Panc1 (cell line): ENCODE data around the gene EFEMP1. TPM values are rescaled to one million over a fixed set of nuclear protein-coding genes. Genes with fewer than 3 reads are reported as not detected.

Experiments used
- ATAC-seq: fragments of 200-7000 bp; cut with Tn5 transposase; 2 replicates; pipeline ENCODE4 v1.9.1; 2020; ENCODE audit warnings: mild to moderate bottlenecking, moderate library complexity
- BruUV-seq: library from RNA; stranded (reverse); fragments of 400-500 nt; replicated peaks from 2 replicates; lab custom pipeline; 2021; lab: Mats Ljungman, UMichigan
- CTCF ChIA-PET: fragments of 300-600 bp; sonication (Branson Sonifier 250); formaldehyde crosslinking; loops from one replicate; lab custom pipeline; 2022; ENCODE audit warnings: antibody characterized with exemption; lab: Charles Lee
- POLR2A ChIA-PET: fragments of 300-600 bp; sonication (Branson Sonifier 250); formaldehyde crosslinking; loops from one replicate; lab custom pipeline; 2022; ENCODE audit warnings: antibody characterized with exemption; lab: Charles Lee
- DNase-seq: peaks from one replicate; pipeline ENCODE4 v3.0.0-alpha.2; 2010; ENCODE audit warnings: low read depth, low spot score
- H3K27ac ChIP-seq: 2 replicates; pipeline ENCODE4 v1.5.1; 2011; ENCODE audit warnings: mild to moderate bottlenecking, low read length, inconsistent platforms
- H3K27me3 ChIP-seq: fragments of 200-500 bp; sonication (Bioruptor generic); 2 replicates; pipeline ENCODE4 v1.6.0; 2014; ENCODE audit warnings: low read length, inconsistent platforms; ENCODE audit not compliant: control insufficient read depth, insufficient read depth
- H3K36me3 ChIP-seq: fragments of 200-500 bp; sonication (Bioruptor generic); 2 replicates; pipeline ENCODE4 v1.5.1; 2014; ENCODE audit warnings: inconsistent platforms, mild to moderate bottlenecking, low read length, moderate library complexity; ENCODE audit not compliant: control insufficient read depth, insufficient read depth
- H3K4me1 ChIP-seq: 2 replicates; pipeline ENCODE4 v1.5.1; 2011; ENCODE audit warnings: inconsistent platforms, mild to moderate bottlenecking, low read length, moderate library complexity; ENCODE audit not compliant: control insufficient read depth, insufficient read depth
- H3K4me3 ChIP-seq, 2 experiments: 2 replicates each; pipeline ENCODE4 v1.5.1; 2011 to 2012; ENCODE audit warnings: low read depth in 2 of 2, low read length in 2 of 2, mild to moderate bottlenecking in 2 of 2, inconsistent platforms in 1 of 2, moderate library complexity in 1 of 2
- H3K9me3 ChIP-seq: fragments of 200-500 bp; sonication (Bioruptor generic); 2 replicates; pipeline ENCODE4 v1.5.1; 2014; ENCODE audit warnings: low read depth, mild to moderate bottlenecking, inconsistent platforms, low read length, moderate library complexity; ENCODE audit not compliant: control insufficient read depth, insufficient read depth
- POLR2AphosphoS5 ChIP-seq: IDR thresholded peaks from 2 replicates; pipeline ENCODE4 v1.6.1; 2012; ENCODE audit warnings: mild to moderate bottlenecking, low read depth, low read length, moderate library complexity
- SIN3A ChIP-seq: IDR thresholded peaks from 2 replicates; pipeline ENCODE4 v1.6.1; 2012; ENCODE audit warnings: low read depth, mild to moderate bottlenecking, low read length, moderate library complexity, borderline replicate concordance; ENCODE audit not compliant: insufficient read depth
- TCF7L2 ChIP-seq: IDR thresholded peaks from 2 replicates; pipeline ENCODE4 v1.6.1; 2011; ENCODE audit warnings: mild to moderate bottlenecking, low read depth, low read length, inconsistent platforms
- in situ Hi-C: cut with HindIII; loops from 2 replicates; pipeline ENCODE4 v1.10.0; 2016; ENCODE audit warnings: low sequenced_read_pairs, low pct_unique_long_range_greater_than_20kb
- intact Hi-C: fragments of 100-400 bp; cut with micrococcal nuclease; formaldehyde crosslinking; loops from one replicate; pipeline ENCODE4 v1.10.0; 2022; ENCODE audit not compliant: unreplicated experiment
- total RNA-seq: library from RNA; stranded (reverse); gene quantifications from one replicate; pipeline ENCODE4 v1.2.1, GENCODE V29; 2021; ENCODE audit not compliant: unreplicated experiment
- TF ChIP-seq, protein P1 (sequence below): fragments of 450-650 bp; IDR thresholded peaks from 2 replicates; pipeline ENCODE4 v1.5.1; 2017; ENCODE audit warnings: mild to moderate bottlenecking
- TF ChIP-seq, protein P2 (sequence below), 2 experiments: IDR thresholded peaks; 2 replicates each; pipeline ENCODE4 v1.6.1; 2011 to 2012; ENCODE audit warnings: low read depth in 2 of 2, control low read depth in 1 of 2, low read length in 1 of 2, mild to moderate bottlenecking in 1 of 2, moderate library complexity in 1 of 2; ENCODE audit not compliant: insufficient read depth in 1 of 2

Gene EFEMP1
- total RNA-seq, 1 experiment from 2014 or later, result 15.5 TPM

DNA sequence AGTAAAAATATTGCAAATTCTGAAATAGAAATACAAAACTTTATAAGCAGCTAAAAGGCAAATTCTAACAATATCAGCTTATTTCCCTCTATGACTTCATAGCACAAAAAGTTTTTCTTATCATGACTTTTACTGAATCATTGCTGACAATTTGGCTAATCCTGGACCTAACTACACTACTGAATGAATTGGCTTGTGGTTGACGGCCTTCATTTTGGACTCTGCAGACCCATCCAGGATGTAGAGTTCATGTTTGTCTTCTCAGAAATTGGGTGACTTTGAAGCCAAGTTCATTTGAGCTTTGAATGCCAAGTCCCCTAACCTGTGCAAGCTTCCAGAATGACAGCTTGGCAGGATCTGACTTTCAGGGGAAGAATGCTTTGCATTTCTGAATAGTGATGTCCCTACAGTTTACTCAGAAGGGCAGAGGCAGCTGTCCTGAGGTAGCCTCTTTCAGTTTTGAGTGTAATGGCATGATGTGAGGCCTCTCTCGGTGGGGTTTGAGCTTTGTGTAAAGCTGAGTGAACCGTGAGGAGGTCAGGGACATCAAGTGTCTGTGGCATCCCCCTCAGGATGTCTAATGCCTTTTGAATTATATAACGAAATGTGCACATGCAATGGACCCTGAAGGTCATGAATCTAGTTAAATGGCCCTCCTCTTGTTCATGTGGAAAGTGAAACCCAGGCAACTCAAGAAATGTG is 48.0 kb downstream of the EFEMP1 start:
- H3K36me3 ChIP-seq, result no peaks in the 10 kb centered on the region
- ATAC-seq, result no peak
- H3K27ac ChIP-seq, result no peak overlapping the region
- no peak overlapping the region for H3K4me3 ChIP-seq
- no peaks in the 10 kb centered on the region for H3K27me3 ChIP-seq
- no peaks in the 10 kb centered on the region for H3K9me3 ChIP-seq
- in situ Hi-C loops, result no loop called here
- intact Hi-C loops, result no loop called here
- no peaks in the 10 kb centered on the region for H3K4me1 ChIP-seq
- TF ChIP-seq TCF7L2 (no peak), POLR2AphosphoS5 (no peak), SIN3A (no peak)
- TF ChIP-seq, protein P1, sequence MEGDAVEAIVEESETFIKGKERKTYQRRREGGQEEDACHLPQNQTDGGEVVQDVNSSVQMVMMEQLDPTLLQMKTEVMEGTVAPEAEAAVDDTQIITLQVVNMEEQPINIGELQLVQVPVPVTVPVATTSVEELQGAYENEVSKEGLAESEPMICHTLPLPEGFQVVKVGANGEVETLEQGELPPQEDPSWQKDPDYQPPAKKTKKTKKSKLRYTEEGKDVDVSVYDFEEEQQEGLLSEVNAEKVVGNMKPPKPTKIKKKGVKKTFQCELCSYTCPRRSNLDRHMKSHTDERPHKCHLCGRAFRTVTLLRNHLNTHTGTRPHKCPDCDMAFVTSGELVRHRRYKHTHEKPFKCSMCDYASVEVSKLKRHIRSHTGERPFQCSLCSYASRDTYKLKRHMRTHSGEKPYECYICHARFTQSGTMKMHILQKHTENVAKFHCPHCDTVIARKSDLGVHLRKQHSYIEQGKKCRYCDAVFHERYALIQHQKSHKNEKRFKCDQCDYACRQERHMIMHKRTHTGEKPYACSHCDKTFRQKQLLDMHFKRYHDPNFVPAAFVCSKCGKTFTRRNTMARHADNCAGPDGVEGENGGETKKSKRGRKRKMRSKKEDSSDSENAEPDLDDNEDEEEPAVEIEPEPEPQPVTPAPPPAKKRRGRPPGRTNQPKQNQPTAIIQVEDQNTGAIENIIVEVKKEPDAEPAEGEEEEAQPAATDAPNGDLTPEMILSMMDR, result no peak
- TF ChIP-seq, protein P2, sequence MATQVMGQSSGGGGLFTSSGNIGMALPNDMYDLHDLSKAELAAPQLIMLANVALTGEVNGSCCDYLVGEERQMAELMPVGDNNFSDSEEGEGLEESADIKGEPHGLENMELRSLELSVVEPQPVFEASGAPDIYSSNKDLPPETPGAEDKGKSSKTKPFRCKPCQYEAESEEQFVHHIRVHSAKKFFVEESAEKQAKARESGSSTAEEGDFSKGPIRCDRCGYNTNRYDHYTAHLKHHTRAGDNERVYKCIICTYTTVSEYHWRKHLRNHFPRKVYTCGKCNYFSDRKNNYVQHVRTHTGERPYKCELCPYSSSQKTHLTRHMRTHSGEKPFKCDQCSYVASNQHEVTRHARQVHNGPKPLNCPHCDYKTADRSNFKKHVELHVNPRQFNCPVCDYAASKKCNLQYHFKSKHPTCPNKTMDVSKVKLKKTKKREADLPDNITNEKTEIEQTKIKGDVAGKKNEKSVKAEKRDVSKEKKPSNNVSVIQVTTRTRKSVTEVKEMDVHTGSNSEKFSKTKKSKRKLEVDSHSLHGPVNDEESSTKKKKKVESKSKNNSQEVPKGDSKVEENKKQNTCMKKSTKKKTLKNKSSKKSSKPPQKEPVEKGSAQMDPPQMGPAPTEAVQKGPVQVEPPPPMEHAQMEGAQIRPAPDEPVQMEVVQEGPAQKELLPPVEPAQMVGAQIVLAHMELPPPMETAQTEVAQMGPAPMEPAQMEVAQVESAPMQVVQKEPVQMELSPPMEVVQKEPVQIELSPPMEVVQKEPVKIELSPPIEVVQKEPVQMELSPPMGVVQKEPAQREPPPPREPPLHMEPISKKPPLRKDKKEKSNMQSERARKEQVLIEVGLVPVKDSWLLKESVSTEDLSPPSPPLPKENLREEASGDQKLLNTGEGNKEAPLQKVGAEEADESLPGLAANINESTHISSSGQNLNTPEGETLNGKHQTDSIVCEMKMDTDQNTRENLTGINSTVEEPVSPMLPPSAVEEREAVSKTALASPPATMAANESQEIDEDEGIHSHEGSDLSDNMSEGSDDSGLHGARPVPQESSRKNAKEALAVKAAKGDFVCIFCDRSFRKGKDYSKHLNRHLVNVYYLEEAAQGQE (IDR thresholded peaks at IDR 0.05; ENCODE audit: insufficient read depth in 1 of 2, low read depth in 2 of 2, low read length in 1 of 2), result no peak
- no peak for DNase-seq
- BruUV-seq, result no TSS peak
- CTCF ChIA-PET, result no interaction called here
- POLR2A ChIA-PET, result no interaction called here

DNA sequence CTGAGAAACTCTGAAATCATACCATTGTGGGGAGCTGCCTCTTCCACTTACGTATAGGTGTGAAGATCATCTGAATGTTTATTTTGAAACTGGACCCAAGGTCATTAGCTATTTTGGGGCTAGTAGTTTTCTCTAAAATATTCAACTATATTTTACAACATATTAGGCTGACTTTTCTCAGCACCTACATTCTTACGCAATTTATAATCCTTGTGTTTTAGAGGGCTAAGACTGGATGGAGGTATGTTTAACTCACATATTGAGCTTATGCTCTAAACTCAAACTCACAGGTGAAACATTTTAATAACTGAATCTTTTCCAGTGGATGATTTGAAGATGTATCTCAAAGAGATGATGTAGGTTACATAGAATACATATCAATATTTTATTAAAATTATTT is 49.2 kb downstream of the EFEMP1 start:
- Histone ChIP-seq H3K27ac (no peak overlapping the region), H3K4me3 (no peak overlapping the region), H3K36me3 (no peaks in the 10 kb centered on the region), H3K4me1 (no peaks in the 10 kb centered on the region), H3K9me3 (no peaks in the 10 kb centered on the region), H3K27me3 (no peaks in the 10 kb centered on the region)
- ATAC-seq, result no peak
- ChIA-PET CTCF (no interaction called here), POLR2A (no interaction called here)
- no peak for TF ChIP-seq TCF7L2
- TF ChIP-seq, protein P1, result no peak
- no peak for TF ChIP-seq POLR2AphosphoS5
- TF ChIP-seq SIN3A, result no peak
- TF ChIP-seq, protein P2 (IDR thresholded peaks at IDR 0.05; ENCODE audit: insufficient read depth in 1 of 2, low read depth in 2 of 2, low read length in 1 of 2), result no peak
- no TSS peak for BruUV-seq
- in situ Hi-C loops (no loop called here), intact Hi-C loops (no loop called here)
- no peak for DNase-seq
